ENCODE results near the gene PPP6R2. TPM values are rescaled to one million over a fixed set of nuclear protein-coding genes. Genes with fewer than 3 reads are reported as not detected.

PPP6R2 gene
- polyA plus RNA-seq, 1 donor from 2014 or later, result 85.4 TPM

DNA sequence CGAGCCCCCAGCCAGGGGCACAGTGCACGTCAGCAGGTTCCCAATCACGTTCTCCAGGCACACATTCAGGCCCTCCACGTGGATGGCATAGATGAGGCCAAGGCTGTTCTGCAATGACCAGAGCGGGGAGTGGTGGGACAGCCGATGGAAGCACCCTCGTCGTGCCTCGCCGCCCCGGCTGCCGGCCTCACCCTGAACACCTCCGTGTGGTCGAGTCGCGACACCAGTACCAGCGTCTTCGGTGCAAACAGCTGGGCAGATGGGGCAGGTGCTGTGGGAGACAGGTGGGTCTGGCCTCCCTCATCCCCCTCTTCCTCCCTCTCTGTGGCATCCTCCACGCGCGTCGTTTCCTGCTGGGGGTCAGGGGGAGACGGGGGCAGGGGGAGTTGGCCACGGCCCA lies 124.2 kb downstream of the PPP6R2 start:
- peaks cover 35% of the 10 kb centered on the region for H4K20me1 ChIP-seq (ENCODE audit: insufficient read depth)
- H3K9ac ChIP-seq (ENCODE audit: low read length), result no peak overlapping the region
- no peaks in the 10 kb centered on the region for H3K9me2 ChIP-seq (ENCODE audit: insufficient read depth, low read length)
- TF ChIP-seq EZH2 (IDR thresholded peaks at IDR 0.05; ENCODE audit: borderline replicate concordance, insufficient read depth, low read length, poor library complexity, severe bottlenecking), result no peak
- no peak for TF ChIP-seq SMC3 (conservative IDR thresholded peaks at IDR 0.05; ENCODE audit: poor library complexity)
- TF ChIP-seq MXI1 (conservative IDR thresholded peaks at IDR 0.05; ENCODE audit: poor library complexity, severe bottlenecking), result no peak
- no peak for TF ChIP-seq POLR2AphosphoS5 (IDR thresholded peaks at IDR 0.05)
- no peak for TF ChIP-seq RAD21 (conservative IDR thresholded peaks at IDR 0.05)
- no peaks in the 10 kb centered on the region for H3F3A ChIP-seq (ENCODE audit: insufficient read depth, low read length, poor library complexity, severe bottlenecking)
- no peak overlapping the region for H3K4me2 ChIP-seq (ENCODE audit: low read length)
- H2AFZ ChIP-seq (ENCODE audit: low read depth, low read length), result no peak overlapping the region
- no peaks in the 10 kb centered on the region for H3K27me3 ChIP-seq (ENCODE audit: insufficient read depth, low read depth, low read length)
- H3K4me3 ChIP-seq (ENCODE audit: low read length), result no peak overlapping the region
- H3K9me3 ChIP-seq (ENCODE audit: low read length), result no peaks in the 10 kb centered on the region
- peaks cover 19% of the 10 kb centered on the region for H3K79me2 ChIP-seq (replicated peaks; ENCODE audit: insufficient read depth, low read length)
- H3K27ac ChIP-seq (ENCODE audit: low read length), result no peak overlapping the region
- no peaks in the 10 kb centered on the region for H3K36me3 ChIP-seq (ENCODE audit: insufficient read depth, low read length)

GRCh38 chr22:50467773-50468440 lies 124.8 kb downstream of the PPP6R2 start:
- H3K79me2 ChIP-seq (replicated peaks; ENCODE audit: insufficient read depth, low read length), result peaks cover 25% of the 10 kb centered on the region
- no peak overlapping the region for H3K27ac ChIP-seq (ENCODE audit: low read length)
- H3K36me3 ChIP-seq (ENCODE audit: insufficient read depth, low read length), result no peaks in the 10 kb centered on the region

More at GRCh38 chr22:50467773-50468440, 124.8 kb downstream of the PPP6R2 start:
- no peak for TF ChIP-seq TAF1 (IDR thresholded peaks at IDR 0.05; ENCODE audit: low read depth)
- TF ChIP-seq CTCF (IDR thresholded peaks at IDR 0.05; ENCODE audit: poor library complexity, severe bottlenecking), result no peak
- TF ChIP-seq SMC3 (conservative IDR thresholded peaks at IDR 0.05; ENCODE audit: poor library complexity), result no peak
- TF ChIP-seq, protein P1, sequence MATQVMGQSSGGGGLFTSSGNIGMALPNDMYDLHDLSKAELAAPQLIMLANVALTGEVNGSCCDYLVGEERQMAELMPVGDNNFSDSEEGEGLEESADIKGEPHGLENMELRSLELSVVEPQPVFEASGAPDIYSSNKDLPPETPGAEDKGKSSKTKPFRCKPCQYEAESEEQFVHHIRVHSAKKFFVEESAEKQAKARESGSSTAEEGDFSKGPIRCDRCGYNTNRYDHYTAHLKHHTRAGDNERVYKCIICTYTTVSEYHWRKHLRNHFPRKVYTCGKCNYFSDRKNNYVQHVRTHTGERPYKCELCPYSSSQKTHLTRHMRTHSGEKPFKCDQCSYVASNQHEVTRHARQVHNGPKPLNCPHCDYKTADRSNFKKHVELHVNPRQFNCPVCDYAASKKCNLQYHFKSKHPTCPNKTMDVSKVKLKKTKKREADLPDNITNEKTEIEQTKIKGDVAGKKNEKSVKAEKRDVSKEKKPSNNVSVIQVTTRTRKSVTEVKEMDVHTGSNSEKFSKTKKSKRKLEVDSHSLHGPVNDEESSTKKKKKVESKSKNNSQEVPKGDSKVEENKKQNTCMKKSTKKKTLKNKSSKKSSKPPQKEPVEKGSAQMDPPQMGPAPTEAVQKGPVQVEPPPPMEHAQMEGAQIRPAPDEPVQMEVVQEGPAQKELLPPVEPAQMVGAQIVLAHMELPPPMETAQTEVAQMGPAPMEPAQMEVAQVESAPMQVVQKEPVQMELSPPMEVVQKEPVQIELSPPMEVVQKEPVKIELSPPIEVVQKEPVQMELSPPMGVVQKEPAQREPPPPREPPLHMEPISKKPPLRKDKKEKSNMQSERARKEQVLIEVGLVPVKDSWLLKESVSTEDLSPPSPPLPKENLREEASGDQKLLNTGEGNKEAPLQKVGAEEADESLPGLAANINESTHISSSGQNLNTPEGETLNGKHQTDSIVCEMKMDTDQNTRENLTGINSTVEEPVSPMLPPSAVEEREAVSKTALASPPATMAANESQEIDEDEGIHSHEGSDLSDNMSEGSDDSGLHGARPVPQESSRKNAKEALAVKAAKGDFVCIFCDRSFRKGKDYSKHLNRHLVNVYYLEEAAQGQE (IDR thresholded peaks at IDR 0.05; ENCODE audit: borderline replicate concordance), result no peak
- no peak for TF ChIP-seq MXI1 (conservative IDR thresholded peaks at IDR 0.05; ENCODE audit: poor library complexity, severe bottlenecking)
- TF ChIP-seq RAD21 (conservative IDR thresholded peaks at IDR 0.05), result no peak
- TF ChIP-seq EP300 (conservative IDR thresholded peaks at IDR 0.05; ENCODE audit: poor library complexity, severe bottlenecking), result no peak
- no peak for TF ChIP-seq POLR2AphosphoS5 (IDR thresholded peaks at IDR 0.05)
- no peak for TF ChIP-seq EZH2 (IDR thresholded peaks at IDR 0.05; ENCODE audit: borderline replicate concordance, insufficient read depth, low read length, poor library complexity, severe bottlenecking)
- Histone ChIP-seq H3K27me3 (ENCODE audit: insufficient read depth, low read depth, low read length) (no peaks in the 10 kb centered on the region), H3K9ac (ENCODE audit: low read length) (no peak overlapping the region), H3K4me2 (ENCODE audit: low read length) (no peak overlapping the region), H3F3A (ENCODE audit: insufficient read depth, low read length, poor library complexity, severe bottlenecking) (no peaks in the 10 kb centered on the region), H4K20me1 (ENCODE audit: insufficient read depth) (peaks cover 39% of the 10 kb centered on the region), H3K4me3 (ENCODE audit: low read length) (no peak overlapping the region), H2AFZ (ENCODE audit: low read depth, low read length) (no peak overlapping the region), H3K9me3 (ENCODE audit: low read length) (no peaks in the 10 kb centered on the region), H3K9me2 (ENCODE audit: insufficient read depth, low read length) (no peaks in the 10 kb centered on the region)

All from neural cell (in vitro differentiated cells).